ENCODE data around the gene MEGF9. TPM values are rescaled to one million over a fixed set of nuclear protein-coding genes. Genes with fewer than 3 reads are reported as not detected.
A peak's percentile ranks its signal among the peaks of the same experiment; 100 is the strongest.

MEGF9 gene
- total RNA-seq, 1 donor from 2014 or later: 17.7 TPM

GRCh38 chr9:120692901-120693699 lies 21.2 kb downstream of the MEGF9 start:
- H3K27ac Mint-ChIP-seq (ENCODE audit: unreplicated experiment): peak overlapping the region; percentile 73

DNA sequence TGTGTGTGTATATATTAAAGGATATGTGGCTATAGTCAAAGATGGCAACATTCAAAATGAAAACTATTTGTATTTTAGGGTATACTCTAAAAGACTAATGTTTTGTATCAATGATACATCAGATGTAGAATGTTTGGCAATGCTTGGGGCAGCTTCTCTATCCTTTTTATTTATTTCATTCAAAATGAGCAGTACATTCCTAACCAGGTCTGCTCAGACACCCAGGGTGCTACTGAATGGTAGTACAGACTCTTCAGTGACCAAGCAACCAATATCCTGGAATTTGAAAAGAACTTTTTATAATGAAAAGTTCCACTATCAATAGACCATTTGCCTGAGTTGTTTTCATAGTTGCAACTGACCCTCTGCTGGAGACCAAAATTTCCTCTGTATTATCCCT lies 23.9 kb downstream of the MEGF9 start:
- no peaks in the 10 kb centered on the region for H3K36me3 Mint-ChIP-seq (ENCODE audit: low read depth, unreplicated experiment)

More at GRCh38 chr9:120692901-120693699, 21.2 kb downstream of the MEGF9 start:
- peaks cover 25% of the 10 kb centered on the region for H3K4me1 ChIP-seq (ENCODE audit: insufficient read depth, low read length)
- H3K9ac ChIP-seq (ENCODE audit: low read length): no peak overlapping the region
- no peak overlapping the region for H2AFZ ChIP-seq (ENCODE audit: low read depth, low read length)
- no peak for TF ChIP-seq EZH2 (IDR thresholded peaks at IDR 0.05; ENCODE audit: insufficient read depth, low read length)
- no peak for TF ChIP-seq CTCF (IDR thresholded peaks at IDR 0.05; ENCODE audit: insufficient read depth, low read depth, low read length)
- H3K27me3 ChIP-seq (ENCODE audit: insufficient read depth, low read length): no peaks in the 10 kb centered on the region
- peak; percentile 41 for DNase-seq (ENCODE audit: low read depth)
- no peaks in the 10 kb centered on the region for H3K9me3 ChIP-seq (ENCODE audit: insufficient read depth, low read depth, low read length)
- no peak for FAIRE-seq
- Mint-ChIP-seq H3K4me1 (ENCODE audit: low read depth, unreplicated experiment) (peaks cover 39% of the 10 kb centered on the region), H3K36me3 (ENCODE audit: low read depth, unreplicated experiment) (no peaks in the 10 kb centered on the region), H3K4me3 (ENCODE audit: unreplicated experiment) (no peak overlapping the region), H3K27me3 (ENCODE audit: low read depth, unreplicated experiment) (no peaks in the 10 kb centered on the region), H3K9me3 (ENCODE audit: unreplicated experiment) (no peaks in the 10 kb centered on the region)
- H4K20me1 ChIP-seq (ENCODE audit: insufficient read depth, low read length): no peaks in the 10 kb centered on the region
- H3K79me2 ChIP-seq (ENCODE audit: insufficient read depth, low read length): peaks cover 3% of the 10 kb centered on the region
- no peak overlapping the region for H3K27ac ChIP-seq (ENCODE audit: low read depth, low read length)
- H3K4me2 ChIP-seq (ENCODE audit: low read length): peak overlapping the region; percentile 12
- H3K36me3 ChIP-seq (ENCODE audit: insufficient read depth, low read length): peaks cover 3% of the 10 kb centered on the region
- no peak overlapping the region for H3K4me3 ChIP-seq (ENCODE audit: insufficient read depth, low read depth, low read length)

More for the DNA sequence above, 23.9 kb downstream of the MEGF9 start:
- peaks cover 12% of the 10 kb centered on the region for H3K79me2 ChIP-seq (ENCODE audit: insufficient read depth, low read length)
- FAIRE-seq (no peak), DNase-seq (ENCODE audit: low read depth) (no peak)
- peak overlapping the region; percentile 12 for H3K27ac ChIP-seq (ENCODE audit: low read depth, low read length)
- H2AFZ ChIP-seq (ENCODE audit: low read depth, low read length): no peak overlapping the region
- Mint-ChIP-seq H3K27me3 (ENCODE audit: low read depth, unreplicated experiment) (no peaks in the 10 kb centered on the region), H3K4me3 (ENCODE audit: unreplicated experiment) (no peak overlapping the region), H3K9me3 (ENCODE audit: unreplicated experiment) (no peaks in the 10 kb centered on the region), H3K4me1 (ENCODE audit: low read depth, unreplicated experiment) (peaks cover 30% of the 10 kb centered on the region), H3K27ac (ENCODE audit: unreplicated experiment) (peak overlapping the region; percentile 8)
- no peak overlapping the region for H3K4me3 ChIP-seq (ENCODE audit: insufficient read depth, low read depth, low read length)
- no peaks in the 10 kb centered on the region for H4K20me1 ChIP-seq (ENCODE audit: insufficient read depth, low read length)
- H3K9ac ChIP-seq (ENCODE audit: low read length): no peak overlapping the region
- no peaks in the 10 kb centered on the region for H3K9me3 ChIP-seq (ENCODE audit: insufficient read depth, low read depth, low read length)
- peak overlapping the region; percentile 55 for H3K4me2 ChIP-seq (ENCODE audit: low read length)
- no peaks in the 10 kb centered on the region for H3K27me3 ChIP-seq (ENCODE audit: insufficient read depth, low read length)
- peaks cover 25% of the 10 kb centered on the region for H3K4me1 ChIP-seq (ENCODE audit: insufficient read depth, low read length)
- peaks cover 3% of the 10 kb centered on the region for H3K36me3 ChIP-seq (ENCODE audit: insufficient read depth, low read length)
- no peak for TF ChIP-seq CTCF (IDR thresholded peaks at IDR 0.05; ENCODE audit: insufficient read depth, low read depth, low read length)
- no peak for TF ChIP-seq EZH2 (IDR thresholded peaks at IDR 0.05; ENCODE audit: insufficient read depth, low read length)

All from astrocyte (in vitro differentiated cells and primary cell).